Activated naive CD8-positive, alpha-beta T cell treated with anti-CD3 and anti-CD28 coated beads, Interleukin-2, amount 10 ng/mL, durations not matched to agents 7 days and 5 days (primary cell): ENCODE results near the gene OSBP2. TPM values are rescaled to one million over a fixed set of nuclear protein-coding genes. Genes with fewer than 3 reads are reported as not detected.

Experiments used
- ATAC-seq: fragments of 150-1000 bp; cut with Tn5 transposase; one replicate; pipeline ENCODE4 v1.10.0; 2021; ENCODE audit warnings: low read depth, moderate library complexity
- POLR2A ChIA-PET: fragments of 350-600 bp; sonication (Branson Sonifier 250); formaldehyde crosslinking; loops from one replicate; lab custom pipeline; 2021; ENCODE audit warnings: antibody characterized with exemption; lab: Charles Lee
- DNase-seq: peaks from one replicate; pipeline ENCODE4 v3.0.0; 2021
- H3K27ac Mint-ChIP-seq: one replicate; pipeline ENCODE4 v1.8.0; 2022; ENCODE audit warnings: mild to moderate bottlenecking, mixed read lengths
- H3K27me3 Mint-ChIP-seq: one replicate; pipeline ENCODE4 v1.8.0; 2022; ENCODE audit warnings: mild to moderate bottlenecking, moderate library complexity, mixed read lengths
- H3K36me3 Mint-ChIP-seq: one replicate; pipeline ENCODE4 v1.8.0; 2021; ENCODE audit warnings: mild to moderate bottlenecking, mixed read lengths
- H3K4me1 Mint-ChIP-seq: one replicate; pipeline ENCODE4 v1.8.0; 2021; ENCODE audit warnings: mixed read lengths
- H3K4me3 Mint-ChIP-seq: one replicate; pipeline ENCODE4 v1.8.0; 2022; ENCODE audit warnings: mild to moderate bottlenecking, moderate library complexity, mixed read lengths
- H3K9me3 Mint-ChIP-seq: one replicate; pipeline ENCODE4 v1.8.0; 2021; ENCODE audit warnings: mixed read lengths
- total RNA-seq, 2 experiments: library from RNA; stranded (reverse); gene quantifications; one replicate each; pipeline ENCODE4 v1.2.3, GENCODE V29; 2021

OSBP2 gene
- total RNA-seq, 2 experiments from 2014 or later, result 0.45 to 0.61 TPM

GRCh38 chr22:30872285-30873041, 177.8 kb downstream of the OSBP2 start:
- DNase-seq (peak; percentile 18), ATAC-seq (no peak)
- H3K36me3 Mint-ChIP-seq, result no peaks in the 10 kb centered on the region
- peaks cover 7% of the 10 kb centered on the region for H3K4me1 Mint-ChIP-seq
- no peaks in the 10 kb centered on the region for H3K9me3 Mint-ChIP-seq
- H3K27ac Mint-ChIP-seq, result no peak overlapping the region
- no peak overlapping the region for H3K4me3 Mint-ChIP-seq
- no peaks in the 10 kb centered on the region for H3K27me3 Mint-ChIP-seq
- POLR2A ChIA-PET, result no interaction called here

- ATAC-seq (no peak), DNase-seq (peak; percentile 11)
- Mint-ChIP-seq H3K4me1 (peaks cover 7% of the 10 kb centered on the region), H3K9me3 (no peaks in the 10 kb centered on the region), H3K27ac (no peak overlapping the region), H3K4me3 (no peak overlapping the region), H3K27me3 (no peaks in the 10 kb centered on the region), H3K36me3 (no peaks in the 10 kb centered on the region)
- POLR2A ChIA-PET, result no interaction called here
Observed at GRCh38 chr22:30873086-30873650, 178.5 kb downstream of the OSBP2 start.

- H3K9me3 Mint-ChIP-seq, result no peaks in the 10 kb centered on the region
- peaks cover 7% of the 10 kb centered on the region for H3K4me1 Mint-ChIP-seq
- no peak for ATAC-seq
- peak; percentile 17 for DNase-seq
- H3K27ac Mint-ChIP-seq, result no peak overlapping the region
- peak overlapping the region; percentile 28 for H3K4me3 Mint-ChIP-seq
- H3K27me3 Mint-ChIP-seq, result no peaks in the 10 kb centered on the region
- H3K36me3 Mint-ChIP-seq, result no peaks in the 10 kb centered on the region
- POLR2A ChIA-PET, result no interaction called here
Observed at GRCh38 chr22:30873661-30874060, 179.0 kb downstream of the OSBP2 start.

- no peak overlapping the region for H3K4me3 Mint-ChIP-seq
- POLR2A ChIA-PET, result no interaction called here
- no peaks in the 10 kb centered on the region for H3K27me3 Mint-ChIP-seq
- no peaks in the 10 kb centered on the region for H3K36me3 Mint-ChIP-seq
- no peak overlapping the region for H3K27ac Mint-ChIP-seq
- DNase-seq, result peak; percentile 15
- H3K4me1 Mint-ChIP-seq, result no peaks in the 10 kb centered on the region
- ATAC-seq, result no peak
- H3K9me3 Mint-ChIP-seq, result no peaks in the 10 kb centered on the region
Observed at GRCh38 chr22:30874431-30875370, 180.0 kb downstream of the OSBP2 start.

GRCh38 chr22:30875481-30876215, 181.0 kb downstream of the OSBP2 start:
- ATAC-seq, result no peak
- Mint-ChIP-seq H3K9me3 (no peaks in the 10 kb centered on the region), H3K36me3 (no peaks in the 10 kb centered on the region), H3K27me3 (no peaks in the 10 kb centered on the region), H3K4me1 (no peaks in the 10 kb centered on the region), H3K4me3 (no peak overlapping the region), H3K27ac (no peak overlapping the region)
- peak; percentile 10 for DNase-seq
- POLR2A ChIA-PET, result no interaction called here

- Mint-ChIP-seq H3K27ac (no peak overlapping the region), H3K36me3 (no peaks in the 10 kb centered on the region), H3K4me3 (no peak overlapping the region), H3K27me3 (no peaks in the 10 kb centered on the region), H3K4me1 (no peaks in the 10 kb centered on the region), H3K9me3 (no peaks in the 10 kb centered on the region)
- ATAC-seq (no peak), DNase-seq (peak; percentile 16)
- POLR2A ChIA-PET, result no interaction called here
Observed at GRCh38 chr22:30876221-30876751, 181.6 kb downstream of the OSBP2 start.

GRCh38 chr22:30876915-30877553, 182.4 kb downstream of the OSBP2 start:
- H3K4me3 Mint-ChIP-seq, result no peak overlapping the region
- no peak overlapping the region for H3K27ac Mint-ChIP-seq
- no peaks in the 10 kb centered on the region for H3K4me1 Mint-ChIP-seq
- no peaks in the 10 kb centered on the region for H3K9me3 Mint-ChIP-seq
- no peaks in the 10 kb centered on the region for H3K27me3 Mint-ChIP-seq
- no peaks in the 10 kb centered on the region for H3K36me3 Mint-ChIP-seq
- ATAC-seq (no peak), DNase-seq (no peak)
- POLR2A ChIA-PET, result no interaction called here

- Mint-ChIP-seq H3K4me1 (no peaks in the 10 kb centered on the region), H3K4me3 (no peak overlapping the region), H3K27ac (no peak overlapping the region), H3K36me3 (no peaks in the 10 kb centered on the region), H3K9me3 (no peaks in the 10 kb centered on the region), H3K27me3 (no peaks in the 10 kb centered on the region)
- POLR2A ChIA-PET, result no interaction called here
- DNase-seq, result peak; percentile 17
- no peak for ATAC-seq
Observed at GRCh38 chr22:30877662-30878515, 183.2 kb downstream of the OSBP2 start.

GRCh38 chr22:30878516-30879414, 184.1 kb downstream of the OSBP2 start:
- POLR2A ChIA-PET, result no interaction called here
- H3K36me3 Mint-ChIP-seq, result no peaks in the 10 kb centered on the region
- no peaks in the 10 kb centered on the region for H3K9me3 Mint-ChIP-seq
- no peaks in the 10 kb centered on the region for H3K4me1 Mint-ChIP-seq
- H3K27me3 Mint-ChIP-seq, result no peaks in the 10 kb centered on the region
- no peak overlapping the region for H3K27ac Mint-ChIP-seq
- no peak overlapping the region for H3K4me3 Mint-ChIP-seq
- ATAC-seq (no peak), DNase-seq (no peak)

GRCh38 chr22:30879415-30879797, 184.7 kb downstream of the OSBP2 start:
- Mint-ChIP-seq H3K4me3 (no peak overlapping the region), H3K27me3 (no peaks in the 10 kb centered on the region), H3K9me3 (no peaks in the 10 kb centered on the region), H3K4me1 (no peaks in the 10 kb centered on the region), H3K36me3 (no peaks in the 10 kb centered on the region), H3K27ac (no peak overlapping the region)
- POLR2A ChIA-PET, result no interaction called here
- ATAC-seq (no peak), DNase-seq (no peak)

GRCh38 chr22:30880181-30880601, 185.5 kb downstream of the OSBP2 start:
- DNase-seq, result no peak
- H3K27ac Mint-ChIP-seq, result no peak overlapping the region
- H3K9me3 Mint-ChIP-seq, result no peaks in the 10 kb centered on the region
- no peaks in the 10 kb centered on the region for H3K27me3 Mint-ChIP-seq
- H3K4me1 Mint-ChIP-seq, result no peaks in the 10 kb centered on the region
- H3K36me3 Mint-ChIP-seq, result no peaks in the 10 kb centered on the region
- ATAC-seq, result no peak
- no peak overlapping the region for H3K4me3 Mint-ChIP-seq
- POLR2A ChIA-PET, result no interaction called here
